IPS-15b (cell line): ENCODE measurements around the gene SLC2A4RG.

Experiments used
- H3K27me3 ChIP-seq: one replicate; pipeline ENCODE4 v1.6.1; 2013; ENCODE audit warnings: low read length; ENCODE audit not compliant: control insufficient read depth, insufficient read depth
- H3K36me3 ChIP-seq: one replicate; pipeline ENCODE4 v1.6.1; 2013; ENCODE audit warnings: low read length; ENCODE audit not compliant: control insufficient read depth, insufficient read depth
- H3K4me1 ChIP-seq: one replicate; pipeline ENCODE4 v1.6.1; 2013; ENCODE audit warnings: mild to moderate bottlenecking, low read length; ENCODE audit not compliant: control insufficient read depth, insufficient read depth
- H3K4me3 ChIP-seq: one replicate; pipeline ENCODE4 v1.5.1; 2013; ENCODE audit warnings: low read depth, low read length
- H3K9ac ChIP-seq: one replicate; pipeline ENCODE4 v1.6.1; 2013; ENCODE audit warnings: low read depth, mild to moderate bottlenecking, low read length
- H3K9me3 ChIP-seq: one replicate; pipeline ENCODE4 v1.6.1; 2013; ENCODE audit warnings: mild to moderate bottlenecking, low read length; ENCODE audit not compliant: control insufficient read depth, insufficient read depth

SLC2A4RG gene

DNA sequence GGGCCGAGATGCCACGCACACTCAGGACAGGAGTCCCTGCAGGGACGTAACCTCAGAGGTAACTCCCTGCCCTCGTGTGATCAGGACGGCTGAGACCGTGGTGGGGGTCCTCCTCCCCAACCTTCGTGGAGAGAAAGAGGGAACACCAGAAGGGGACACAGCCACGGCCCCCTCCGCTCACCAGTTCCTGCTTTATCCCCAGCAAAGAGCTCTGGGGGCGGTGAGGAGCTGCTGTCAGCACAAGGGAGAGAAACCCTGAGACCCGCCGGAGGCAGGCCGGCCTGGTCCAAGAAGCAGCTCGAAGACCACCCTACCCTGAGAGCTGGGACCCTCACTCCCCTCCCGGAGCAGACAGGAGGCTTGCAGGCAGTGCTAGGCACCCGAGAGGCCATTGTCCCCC lies 44.4 kb downstream of the SLC2A4RG start:
- Histone ChIP-seq H3K4me3 (no peak overlapping the region), H3K9ac (no peak overlapping the region), H3K27me3 (no peaks in the 10 kb centered on the region), H3K4me1 (peaks cover 2% of the 10 kb centered on the region), H3K9me3 (no peaks in the 10 kb centered on the region), H3K36me3 (peaks cover 1% of the 10 kb centered on the region)

DNA sequence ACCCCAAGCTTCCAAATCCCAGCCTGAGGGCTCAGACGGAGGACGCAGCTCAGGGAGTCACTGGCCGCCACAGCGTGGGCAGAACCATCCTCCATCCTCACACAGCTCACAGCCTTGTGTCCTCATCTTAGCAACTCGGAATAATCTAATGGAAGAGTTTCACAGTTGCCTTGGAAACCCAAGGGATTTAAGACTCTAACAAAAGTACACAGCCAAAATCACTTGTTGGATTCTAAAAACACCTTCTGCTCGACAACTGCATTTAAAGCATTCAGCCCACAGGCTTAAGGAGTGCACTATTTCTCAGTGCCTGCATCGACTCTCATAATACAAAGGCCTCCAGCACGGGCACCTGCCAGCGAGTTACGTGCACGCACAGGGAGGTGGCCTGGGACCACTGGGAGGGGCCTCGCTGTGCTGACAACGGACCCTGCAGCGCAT lies 46.1 kb downstream of the SLC2A4RG start:
- no peak overlapping the region for H3K4me3 ChIP-seq
- peak overlapping the region; percentile 24 for H3K9ac ChIP-seq
- peaks cover 2% of the 10 kb centered on the region for H3K4me1 ChIP-seq
- no peaks in the 10 kb centered on the region for H3K9me3 ChIP-seq
- H3K36me3 ChIP-seq = peaks cover 18% of the 10 kb centered on the region
- no peaks in the 10 kb centered on the region for H3K27me3 ChIP-seq

DNA sequence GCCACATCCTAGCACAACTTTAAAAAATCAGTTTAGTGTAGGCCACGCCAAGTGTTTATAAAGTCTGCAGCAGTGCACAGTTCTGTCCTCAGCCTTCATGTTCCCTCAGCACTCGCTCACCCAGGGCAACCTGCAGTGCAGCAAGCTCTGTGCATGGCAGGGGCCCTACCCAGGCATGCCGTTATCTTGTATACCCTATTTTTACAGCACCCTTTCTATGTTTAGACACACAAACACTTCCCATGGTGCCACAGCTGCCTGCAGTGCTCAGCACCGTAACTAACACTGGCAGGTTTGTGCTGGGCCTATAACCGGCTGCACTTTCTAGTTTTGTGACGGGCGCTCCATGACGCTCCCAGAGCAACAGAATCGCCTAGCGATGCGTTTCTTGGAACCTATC lies 47.7 kb downstream of the SLC2A4RG start:
- Histone ChIP-seq H3K9ac (no peak overlapping the region), H3K27me3 (no peaks in the 10 kb centered on the region), H3K4me1 (peaks cover 2% of the 10 kb centered on the region), H3K36me3 (peaks cover 18% of the 10 kb centered on the region), H3K9me3 (no peaks in the 10 kb centered on the region), H3K4me3 (no peak overlapping the region)

DNA sequence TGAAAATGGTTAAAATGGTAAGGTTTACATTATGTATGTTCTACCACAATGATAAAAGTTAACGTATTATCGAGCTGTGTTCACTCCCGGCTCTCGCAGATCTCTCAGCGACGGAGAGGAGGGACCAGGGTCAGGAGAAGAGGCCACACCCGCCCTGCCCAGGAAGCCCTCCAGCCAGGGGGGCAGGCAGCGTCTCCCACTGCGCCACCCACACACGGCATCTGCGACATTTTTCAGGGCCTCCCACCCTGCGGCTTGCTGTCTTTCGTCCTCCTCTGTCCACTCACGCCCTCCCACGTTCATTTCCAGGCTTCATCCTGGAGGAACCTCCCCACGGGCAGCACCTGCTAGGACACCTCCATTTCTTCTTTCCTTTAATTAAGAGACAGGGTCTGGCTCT lies 48.2 kb downstream of the SLC2A4RG start:
- H3K27me3 ChIP-seq = no peaks in the 10 kb centered on the region
- peaks cover 18% of the 10 kb centered on the region for H3K36me3 ChIP-seq
- no peak overlapping the region for H3K9ac ChIP-seq

DNA sequence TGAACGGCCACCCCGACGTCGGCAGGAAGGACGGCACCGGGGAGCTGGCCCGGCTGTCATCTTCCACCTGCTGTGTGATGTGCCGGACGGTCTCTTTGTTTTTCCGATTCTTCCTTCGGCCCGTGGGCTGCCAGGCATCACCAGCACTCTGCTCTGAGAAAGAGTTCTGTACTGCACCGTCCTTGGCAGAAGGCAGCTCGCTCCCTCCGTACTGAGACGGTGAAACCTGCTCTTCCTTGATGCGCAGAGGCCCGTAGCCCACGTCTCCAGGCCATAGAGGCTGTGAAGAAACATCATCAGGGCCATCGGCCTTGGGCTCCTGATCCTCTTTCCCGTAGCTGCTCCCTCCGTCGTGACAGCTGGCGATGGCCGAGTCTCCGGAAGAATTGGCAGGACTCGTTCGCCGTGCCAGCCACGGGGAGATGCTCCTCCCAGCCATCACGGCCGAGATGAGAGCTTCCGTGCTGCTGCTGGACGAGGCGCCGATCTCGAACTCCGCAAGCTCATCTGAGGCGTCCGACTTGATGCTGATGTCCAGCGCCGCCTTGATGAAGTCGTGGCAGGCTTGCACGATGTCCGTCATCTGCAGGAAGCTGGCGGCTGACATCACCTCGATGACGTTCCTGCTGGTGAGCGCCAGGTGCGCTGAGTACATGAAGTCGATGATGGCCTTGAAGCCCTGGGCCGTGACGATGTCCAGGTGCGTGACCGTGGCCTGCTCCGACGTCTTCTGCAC lies 50.4 kb downstream of the SLC2A4RG start:
- Histone ChIP-seq H3K9me3 (no peaks in the 10 kb centered on the region), H3K4me3 (no peak overlapping the region), H3K36me3 (peaks cover 18% of the 10 kb centered on the region), H3K4me1 (peaks cover 2% of the 10 kb centered on the region), H3K9ac (no peak overlapping the region), H3K27me3 (no peaks in the 10 kb centered on the region)

More for the DNA sequence above, 48.2 kb downstream of the SLC2A4RG start:
- Histone ChIP-seq H3K4me3 (no peak overlapping the region), H3K4me1 (peaks cover 2% of the 10 kb centered on the region), H3K9me3 (no peaks in the 10 kb centered on the region)

DNA sequence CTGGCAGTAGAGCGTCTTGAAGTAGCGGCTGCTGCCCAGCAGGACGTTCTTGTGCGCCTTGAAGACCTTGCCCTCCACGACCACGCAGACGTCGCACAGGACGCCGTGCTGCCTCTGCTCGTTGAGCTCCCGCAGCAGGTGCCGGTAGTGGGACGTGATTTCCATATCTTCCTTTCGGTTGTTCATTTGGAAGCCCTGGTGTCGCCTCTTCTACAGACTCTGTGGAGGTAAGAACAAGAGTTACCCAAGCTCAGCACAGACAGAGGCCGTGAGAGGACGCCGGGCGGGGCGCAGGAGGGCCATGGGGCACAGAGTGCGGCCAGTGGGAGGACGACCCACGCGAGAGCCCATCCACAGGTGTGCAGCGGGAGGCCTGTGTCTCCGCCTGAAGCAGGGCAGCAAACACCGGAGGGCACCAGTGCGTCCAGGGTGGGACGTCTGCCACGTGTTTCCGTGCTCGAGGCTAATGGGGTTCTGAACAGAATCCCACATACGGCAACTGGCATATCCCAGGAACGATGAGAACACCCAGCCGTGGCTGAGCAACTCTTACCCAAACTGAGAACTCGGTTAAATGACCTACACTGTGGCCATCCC lies 51.1 kb downstream of the SLC2A4RG start:
- H3K36me3 ChIP-seq = peaks cover 18% of the 10 kb centered on the region
- H3K9me3 ChIP-seq = no peaks in the 10 kb centered on the region
- H3K4me1 ChIP-seq = peaks cover 2% of the 10 kb centered on the region
- no peak overlapping the region for H3K4me3 ChIP-seq
- no peaks in the 10 kb centered on the region for H3K27me3 ChIP-seq
- H3K9ac ChIP-seq = no peak overlapping the region

DNA sequence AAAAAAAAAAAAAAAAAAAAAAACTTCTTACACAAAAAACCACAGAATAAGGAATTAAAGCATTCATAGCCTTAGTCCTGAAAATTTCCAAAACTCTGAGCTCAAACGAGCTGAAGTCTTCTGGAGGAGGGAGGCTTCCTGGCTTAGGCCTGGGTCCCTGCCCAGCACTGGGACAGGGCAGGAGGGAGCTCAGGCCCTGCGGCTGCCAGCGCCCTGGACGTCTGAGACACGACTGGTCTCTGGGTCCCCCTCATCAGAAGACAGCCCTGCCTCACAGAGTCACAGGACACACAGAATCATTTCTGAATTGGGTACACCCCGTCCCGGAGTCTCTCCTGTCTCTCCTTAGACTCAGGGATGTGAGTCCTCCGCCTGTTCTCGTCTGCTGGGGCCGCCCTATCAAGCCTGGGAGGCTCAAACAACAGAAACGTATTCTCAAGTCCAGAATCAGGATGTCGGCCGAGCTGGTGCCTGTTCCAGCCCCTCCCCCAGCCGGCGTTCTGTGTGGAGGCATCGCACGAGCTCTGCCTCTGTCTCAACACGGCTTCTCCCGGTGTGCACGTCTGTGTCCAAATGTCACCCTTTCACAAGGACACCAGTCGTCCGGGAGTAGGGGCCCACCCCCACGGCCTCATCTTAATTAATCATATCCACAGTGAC lies 52.1 kb downstream of the SLC2A4RG start:
- Histone ChIP-seq H3K4me1 (no peaks in the 10 kb centered on the region), H3K36me3 (peaks cover 18% of the 10 kb centered on the region), H3K4me3 (no peak overlapping the region), H3K9me3 (no peaks in the 10 kb centered on the region), H3K9ac (no peak overlapping the region), H3K27me3 (no peaks in the 10 kb centered on the region)

DNA sequence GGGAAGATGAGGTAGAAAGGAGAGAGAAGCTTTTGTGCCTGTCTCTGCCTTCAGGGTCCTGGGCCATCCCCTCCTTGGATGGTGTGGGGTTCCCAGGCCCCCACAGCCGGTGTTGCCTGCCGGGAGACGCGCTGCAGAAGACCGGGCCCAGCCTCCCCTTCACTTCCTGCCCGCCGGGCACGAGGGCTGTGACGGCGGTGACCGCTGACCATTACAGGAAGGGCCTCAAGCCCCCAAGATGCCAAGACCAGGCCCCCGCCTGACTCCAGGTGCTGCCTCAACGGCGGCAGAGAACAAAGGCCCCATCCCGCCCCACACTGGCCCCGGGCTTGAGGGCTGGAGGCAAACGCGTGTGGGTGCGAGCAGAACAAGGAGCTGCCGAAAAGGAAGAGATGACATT lies 53.3 kb downstream of the SLC2A4RG start:
- peaks cover 18% of the 10 kb centered on the region for H3K36me3 ChIP-seq
- no peaks in the 10 kb centered on the region for H3K4me1 ChIP-seq
- H3K27me3 ChIP-seq = no peaks in the 10 kb centered on the region
- no peak overlapping the region for H3K9ac ChIP-seq
- no peak overlapping the region for H3K4me3 ChIP-seq
- no peaks in the 10 kb centered on the region for H3K9me3 ChIP-seq
